Muscle of leg (tissue), 11 donors: ENCODE data around the gene CFAP43. TPM values are rescaled to one million over a fixed set of nuclear protein-coding genes. Genes with fewer than 3 reads are reported as not detected.

Source experiments
- DNase-seq: peaks from one replicate; pipeline ENCODE4 v3.0.0; 2013
- H3K27ac ChIP-seq: one replicate; pipeline ENCODE4 v1.5.1; 2013; ENCODE audit warnings: mild to moderate bottlenecking, low read length, control low read depth
- H3K27me3 ChIP-seq: one replicate; pipeline ENCODE4 v1.6.1; 2013; ENCODE audit warnings: low read length; ENCODE audit not compliant: control insufficient read depth, insufficient read depth
- H3K36me3 ChIP-seq: one replicate; pipeline ENCODE4 v1.6.1; 2013; ENCODE audit warnings: low read length; ENCODE audit not compliant: control insufficient read depth, insufficient read depth
- H3K4me1 ChIP-seq: one replicate; pipeline ENCODE4 v1.6.1; 2013; ENCODE audit warnings: low read length; ENCODE audit not compliant: control insufficient read depth, insufficient read depth
- H3K4me3 ChIP-seq: one replicate; pipeline ENCODE4 v1.5.1; 2013; ENCODE audit warnings: low read length, control low read depth
- H3K9me3 ChIP-seq: replicated peaks from 2 replicates; pipeline ENCODE4 v1.6.1; 2013; ENCODE audit warnings: low read depth, low read length; ENCODE audit not compliant: control insufficient read depth
- WGBS: methylation state at CpG from one replicate; pipeline ENCODE4 v1.1.5; 2013; ENCODE audit warnings: missing lambda C conversion rate; ENCODE audit not compliant: insufficient coverage; 5-methylcytosine and 5-hydroxymethylcytosine counted together
- polyA plus RNA-seq, 8 donors: library from polyadenylated mRNA; unstranded; fragments of 120-200 nt; gene quantifications; one replicate each; pipeline versions ENCODE4 v1.2.1 to v1.2.3, GENCODE V29; 2013; ENCODE audit warnings: inconsistent platforms in 1 of 8, low replicate concordance in 1 of 8; ENCODE audit not compliant: insufficient read length in 8 of 8, insufficient read depth in 1 of 8
- total RNA-seq: library from RNA; stranded (reverse); fragments of 120-200 nt; gene quantifications from one replicate; pipeline ENCODE4 v1.2.4, GENCODE V29; 2013

The CFAP43 gene
- total and polyA plus RNA-seq, 9 donors: 0.11 to 1.1 (median 0.24) TPM

- no peak for DNase-seq
These were observed 147.6 kb downstream of the CFAP43 start for GRCh38 chr10:104084482-104085142.

GRCh38 chr10:104081998-104082397, 150.2 kb downstream of the CFAP43 start:
- Histone ChIP-seq H3K27ac (no peak overlapping the region), H3K4me3 (no peak overlapping the region), H3K9me3 (no peaks in the 10 kb centered on the region), H3K4me1 (peaks cover 4% of the 10 kb centered on the region), H3K36me3 (no peaks in the 10 kb centered on the region), H3K27me3 (peaks cover 4% of the 10 kb centered on the region)
- DNase-seq: peak; percentile 6
- WGBS: 32% methylated on average over 4 of the region's 5 CpGs

More at GRCh38 chr10:104084482-104085142, 147.6 kb downstream of the CFAP43 start:
- no peaks in the 10 kb centered on the region for H3K36me3 ChIP-seq
- no peak overlapping the region for H3K4me3 ChIP-seq
- H3K27ac ChIP-seq: no peak overlapping the region
- peaks cover 2% of the 10 kb centered on the region for H3K27me3 ChIP-seq
- WGBS: 83% methylated on average over 1 of the region's 5 CpGs
- no peaks in the 10 kb centered on the region for H3K9me3 ChIP-seq
- no peaks in the 10 kb centered on the region for H3K4me1 ChIP-seq

- Histone ChIP-seq H3K27me3 (peaks cover 4% of the 10 kb centered on the region), H3K36me3 (no peaks in the 10 kb centered on the region), H3K9me3 (no peaks in the 10 kb centered on the region), H3K27ac (no peak overlapping the region), H3K4me3 (no peak overlapping the region), H3K4me1 (peaks cover 5% of the 10 kb centered on the region)
- no CpG with 5 or more reads among the region's 1 CpG for WGBS
- DNase-seq: peak; percentile 5
These were observed 151.4 kb downstream of the CFAP43 start for GRCh38 chr10:104080762-104081161.

Other genes with a start within 250 kb of the CFAP43 start
- gene COL17A1, start 146.5 kb downstream of the CFAP43 start, total RNA-seq: 0.09 TPM
- gene COL17A1, start 146.5 kb downstream of the CFAP43 start, polyA plus RNA-seq: 10 to 100 TPM in 1 of 8 donors, 1 to 10 TPM in 2, under 1 TPM in 5; 0.08 to 43.8 (median 0.35) TPM
- gene SFR1, start 110.2 kb downstream of the CFAP43 start, total RNA-seq: 6.6 TPM
- gene SFR1, start 110.2 kb downstream of the CFAP43 start, polyA plus RNA-seq: 1 to 10 TPM; 5.1 to 7.0 (median 5.8) TPM
- gene GSTO1, start 22.5 kb upstream of the CFAP43 start, total RNA-seq: 48.4 TPM
- gene GSTO1, start 22.5 kb upstream of the CFAP43 start, polyA plus RNA-seq: 10 to 100 TPM; 37.5 to 50.7 (median 44.2) TPM
- gene GSTO2, start 36.8 kb upstream of the CFAP43 start, total RNA-seq: 0.89 TPM
- gene GSTO2, start 36.8 kb upstream of the CFAP43 start, polyA plus RNA-seq: 1 to 10 TPM in 3 of 8 donors, under 1 TPM in 5; 0.33 to 2.9 (median 0.82) TPM
- 2.6 TPM for gene ITPRIP, start 106.1 kb upstream of the CFAP43 start, total RNA-seq
- 10 to 100 TPM in 2 of 8 donors, 1 to 10 TPM in 6; 5.6 to 10.8 (median 8.5) TPM for gene ITPRIP, start 106.1 kb upstream of the CFAP43 start, polyA plus RNA-seq
- 0.22 TPM for gene CFAP58, start 121.5 kb upstream of the CFAP43 start, total RNA-seq
- gene CFAP58, start 121.5 kb upstream of the CFAP43 start, polyA plus RNA-seq: under 1 TPM; 0.20 to 0.68 (median 0.37) TPM